OCI-LY1 (cell line): Measurements from ENCODE around the gene SLX4.
"Not testable (repeated sequence)": the region's sequence is repeated elsewhere in the genome, so short reads cannot be mapped to it uniquely, and the experiment has no call there.

ENCODE experiments used
- H2AFZ ChIP-seq: fragments of 200-600 bp; sonication (generic), shearing (Covaris generic); 2 replicates; pipeline ENCODE4 v1.6.0; 2014; ENCODE audit warnings: antibody characterized with exemption, mild to moderate bottlenecking, low read length
- H3F3A ChIP-seq: fragments of 200-600 bp; sonication (generic), shearing (Covaris generic); 2 replicates; pipeline ENCODE4 v1.6.0; 2014; ENCODE audit warnings: mild to moderate bottlenecking, antibody characterized with exemption, low read length, moderate library complexity; ENCODE audit not compliant: insufficient read depth
- H3K27ac ChIP-seq: fragments of 200-600 bp; sonication (generic); 2 replicates; pipeline ENCODE4 v1.5.1; 2014; ENCODE audit warnings: low read length, mixed run types, mild to moderate bottlenecking, low read depth; ENCODE audit not compliant: poor library complexity, severe bottlenecking
- H3K27me3 ChIP-seq: fragments of 200-600 bp; sonication (generic); 2 replicates; pipeline ENCODE4 v1.6.0; 2014; ENCODE audit warnings: antibody characterized with exemption, mild to moderate bottlenecking, low read length, moderate library complexity; ENCODE audit not compliant: insufficient read depth
- H3K36me3 ChIP-seq: fragments of 200-600 bp; sonication (generic); 2 replicates; pipeline ENCODE4 v1.6.1; 2014; ENCODE audit warnings: mild to moderate bottlenecking, antibody characterized with exemption, low read length, moderate library complexity, mixed read lengths; ENCODE audit not compliant: insufficient read depth
- H3K4me1 ChIP-seq: fragments of 200-600 bp; sonication (generic); 2 replicates; pipeline ENCODE4 v1.5.1; 2014; ENCODE audit warnings: mild to moderate bottlenecking, low read length, moderate library complexity; ENCODE audit not compliant: insufficient read depth, severe bottlenecking
- H3K4me2 ChIP-seq: fragments of 200-600 bp; sonication (generic), shearing (Covaris generic); 2 replicates; pipeline ENCODE4 v1.6.1; 2014; ENCODE audit warnings: low read length
- H3K4me3 ChIP-seq: fragments of 200-600 bp; sonication (generic); 2 replicates; pipeline ENCODE4 v1.5.1; 2014; ENCODE audit warnings: low read length, low read depth, mild to moderate bottlenecking, mixed read lengths; ENCODE audit not compliant: poor library complexity, severe bottlenecking
- H3K79me2 ChIP-seq: fragments of 200-600 bp; shearing (Covaris generic); 2 replicates; pipeline ENCODE4 v1.6.1; 2016; ENCODE audit warnings: mixed run types, low read length, mixed read lengths; ENCODE audit not compliant: insufficient read depth
- H3K9ac ChIP-seq: fragments of 200-600 bp; sonication (generic), shearing (Covaris generic); 2 replicates; pipeline ENCODE4 v1.6.1; 2014; ENCODE audit warnings: mild to moderate bottlenecking, low read length, mixed read lengths
- H3K9me2 ChIP-seq: fragments of 200-600 bp; sonication (generic), shearing (Covaris generic); 2 replicates; pipeline ENCODE4 v1.6.1; 2014; ENCODE audit warnings: low read depth, mild to moderate bottlenecking, low read length, mixed read lengths
- H3K9me3 ChIP-seq: fragments of 200-600 bp; shearing (Covaris generic); 2 replicates; pipeline ENCODE4 v1.6.1; 2014; ENCODE audit warnings: low read length, mixed read lengths
- H4K20me1 ChIP-seq: fragments of 200-600 bp; sonication (generic), shearing (Covaris generic); 2 replicates; pipeline ENCODE4 v1.6.0; 2016; ENCODE audit warnings: mild to moderate bottlenecking, low read length; ENCODE audit not compliant: insufficient read depth
- CTCF ChIP-seq: fragments of 200-600 bp; sonication (generic), shearing (Covaris generic); IDR thresholded peaks from 2 replicates; pipeline ENCODE4 v1.5.1; 2017; ENCODE audit warnings: mild to moderate bottlenecking, antibody characterized with exemption, low read length, moderate library complexity, mixed read lengths
- EZH2 ChIP-seq: fragments of 200-600 bp; sonication (generic), shearing (Covaris generic); IDR thresholded peaks from 2 replicates; pipeline ENCODE4 v1.8.0; 2017; ENCODE audit warnings: borderline replicate concordance, mixed run types, mild to moderate bottlenecking, antibody characterized with exemption, low read length, moderate library complexity, mixed read lengths

SLX4 gene

GRCh38 chr16:3611146-3611975 is at the start of gene SLX4:
Gene SLX4, minus strand, starts transcription at chr16:3611606. Its CDS starts 2,642 bp downstream, at chr16:3608964.
- H4K20me1 ChIP-seq = no peaks in the 10 kb centered on the region
- H3K27me3 ChIP-seq = no peaks in the 10 kb centered on the region
- peaks cover 31% of the 10 kb centered on the region for H3K36me3 ChIP-seq
- TF ChIP-seq EZH2 = no peak
- TF ChIP-seq CTCF = no peak
- H3K27ac ChIP-seq = peak within 1 kb of the TSS; percentile 85
- no peaks in the 10 kb centered on the region for H3F3A ChIP-seq
- peaks cover 46% of the 10 kb centered on the region for H3K79me2 ChIP-seq
- no peaks in the 10 kb centered on the region for H3K9me2 ChIP-seq
- H3K9me3 ChIP-seq = no peaks in the 10 kb centered on the region
- H2AFZ ChIP-seq = no peak within 1 kb of the TSS
- peak within 1 kb of the TSS; percentile 95 for H3K4me2 ChIP-seq
- H3K4me3 ChIP-seq = peak within 1 kb of the TSS; percentile 94
- peaks cover 67% of the 10 kb centered on the region for H3K4me1 ChIP-seq
- peak within 1 kb of the TSS; percentile 92 for H3K9ac ChIP-seq

GRCh38 chr16:3659251-3659650 is 47.8 kb upstream of the SLX4 start:
- peaks cover 15% of the 10 kb centered on the region for H3K4me1 ChIP-seq
- no peak overlapping the region for H3K27ac ChIP-seq
- H3K9me2 ChIP-seq = no peaks in the 10 kb centered on the region
- H3K27me3 ChIP-seq = no peaks in the 10 kb centered on the region
- no peaks in the 10 kb centered on the region for H4K20me1 ChIP-seq
- H3K9me3 ChIP-seq = no peaks in the 10 kb centered on the region
- peaks cover 95% of the 10 kb centered on the region for H3K36me3 ChIP-seq
- H3F3A ChIP-seq = no peaks in the 10 kb centered on the region
- no peak overlapping the region for H2AFZ ChIP-seq
- TF ChIP-seq CTCF = no peak
- TF ChIP-seq EZH2 = no peak
- H3K79me2 ChIP-seq = no peaks in the 10 kb centered on the region
- no peak overlapping the region for H3K4me2 ChIP-seq
- H3K9ac ChIP-seq = no peak overlapping the region
- H3K4me3 ChIP-seq = no peak overlapping the region

- Histone ChIP-seq H3K9ac (no peak overlapping the region), H3K9me2 (no peaks in the 10 kb centered on the region), H3K4me2 (no peak overlapping the region), H4K20me1 (no peaks in the 10 kb centered on the region), H3F3A (no peaks in the 10 kb centered on the region), H3K79me2 (no peaks in the 10 kb centered on the region), H3K27ac (no peak overlapping the region), H3K4me3 (no peak overlapping the region), H3K9me3 (no peaks in the 10 kb centered on the region), H3K4me1 (peaks cover 33% of the 10 kb centered on the region), H3K36me3 (peaks cover 85% of the 10 kb centered on the region), H2AFZ (no peak overlapping the region), H3K27me3 (no peaks in the 10 kb centered on the region)
- TF ChIP-seq CTCF = no peak
- no peak for TF ChIP-seq EZH2
These were observed 45.4 kb upstream of the SLX4 start for GRCh38 chr16:3656491-3657468.

GRCh38 chr16:3656160-3656490 is 44.7 kb upstream of the SLX4 start:
- Histone ChIP-seq H3K4me1 (peaks cover 34% of the 10 kb centered on the region), H3K36me3 (peaks cover 85% of the 10 kb centered on the region)
- H2AFZ ChIP-seq, H3K9ac ChIP-seq, H3F3A ChIP-seq, H3K79me2 ChIP-seq, H3K27me3 ChIP-seq, H3K4me3 ChIP-seq, H3K9me2 ChIP-seq, H3K4me2 ChIP-seq, H3K27ac ChIP-seq, H4K20me1 ChIP-seq, H3K9me3 ChIP-seq: not testable (repeated sequence)
